Activated effector memory CD4-positive, alpha-beta T cell treated with Interleukin-2 at 50 U/mL for 16 hours (primary cell): ENCODE measurements around the gene SCART1.
"Not testable (repeated sequence)": the region's sequence is repeated elsewhere in the genome, so short reads cannot be mapped to it uniquely, and the experiment has no call there.

ENCODE experiments used
- DNase-seq: peaks from one replicate; pipeline ENCODE4 v3.0.0-alpha.2; 2020

Gene SCART1

DNA sequence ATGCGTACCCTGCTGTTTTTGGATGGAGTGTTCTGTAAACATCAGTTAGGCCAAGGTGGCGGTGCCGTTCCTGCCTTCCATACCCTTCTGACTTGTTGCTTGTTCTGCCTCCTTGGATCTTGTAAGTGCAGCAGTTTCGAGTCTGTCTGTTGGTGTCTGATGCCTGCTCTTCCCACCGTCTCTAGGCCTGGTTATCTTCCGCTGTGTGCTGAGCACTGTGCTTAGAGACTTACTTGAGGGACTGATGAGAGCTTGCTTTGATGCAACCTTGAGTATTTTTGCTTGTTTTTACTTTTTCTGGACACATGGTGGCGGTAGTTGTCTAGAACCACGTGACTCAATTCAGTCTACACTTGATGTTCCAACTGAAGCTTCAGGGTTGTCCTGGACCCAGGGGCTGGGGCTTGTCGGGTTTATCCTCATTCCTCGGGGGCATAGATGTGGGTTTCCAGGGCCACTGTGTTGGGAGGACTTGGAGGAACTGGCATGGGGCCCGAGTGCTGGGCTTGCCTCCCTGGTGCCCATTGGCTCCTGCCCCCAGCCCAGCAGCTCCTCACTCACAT, 15.0 kb upstream of the SCART1 start:
- no peak for DNase-seq

- DNase-seq = no peak
Observed at GRCh38 chr10:133439517-133440461, 14.0 kb upstream of the SCART1 start.

GRCh38 chr10:133440633-133441285, 13.0 kb upstream of the SCART1 start:
- no peak for DNase-seq

DNA sequence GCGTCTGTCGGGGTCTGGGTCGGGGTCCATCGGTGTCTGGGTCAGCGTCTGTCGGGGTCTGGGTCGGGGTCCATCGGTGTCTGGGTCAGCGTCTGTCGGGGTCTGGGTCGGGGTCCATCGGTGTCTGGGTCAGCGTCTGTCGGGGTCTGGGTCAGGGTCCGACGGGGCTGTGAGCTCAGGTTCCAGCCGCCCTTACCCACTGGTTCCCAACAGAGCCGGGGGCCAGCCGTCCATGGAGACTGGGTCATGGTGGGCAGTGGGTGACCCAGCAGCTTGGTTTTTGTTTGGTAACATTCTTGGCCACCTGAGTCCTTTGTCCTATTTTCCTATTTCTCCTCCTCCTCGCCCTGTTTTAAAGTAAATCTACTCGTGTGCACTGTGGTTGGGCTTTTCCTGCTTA, 12.4 kb upstream of the SCART1 start:
- DNase-seq = not testable (repeated sequence)

GRCh38 chr10:133441780-133442179, 12.0 kb upstream of the SCART1 start:
- no peak for DNase-seq

DNA sequence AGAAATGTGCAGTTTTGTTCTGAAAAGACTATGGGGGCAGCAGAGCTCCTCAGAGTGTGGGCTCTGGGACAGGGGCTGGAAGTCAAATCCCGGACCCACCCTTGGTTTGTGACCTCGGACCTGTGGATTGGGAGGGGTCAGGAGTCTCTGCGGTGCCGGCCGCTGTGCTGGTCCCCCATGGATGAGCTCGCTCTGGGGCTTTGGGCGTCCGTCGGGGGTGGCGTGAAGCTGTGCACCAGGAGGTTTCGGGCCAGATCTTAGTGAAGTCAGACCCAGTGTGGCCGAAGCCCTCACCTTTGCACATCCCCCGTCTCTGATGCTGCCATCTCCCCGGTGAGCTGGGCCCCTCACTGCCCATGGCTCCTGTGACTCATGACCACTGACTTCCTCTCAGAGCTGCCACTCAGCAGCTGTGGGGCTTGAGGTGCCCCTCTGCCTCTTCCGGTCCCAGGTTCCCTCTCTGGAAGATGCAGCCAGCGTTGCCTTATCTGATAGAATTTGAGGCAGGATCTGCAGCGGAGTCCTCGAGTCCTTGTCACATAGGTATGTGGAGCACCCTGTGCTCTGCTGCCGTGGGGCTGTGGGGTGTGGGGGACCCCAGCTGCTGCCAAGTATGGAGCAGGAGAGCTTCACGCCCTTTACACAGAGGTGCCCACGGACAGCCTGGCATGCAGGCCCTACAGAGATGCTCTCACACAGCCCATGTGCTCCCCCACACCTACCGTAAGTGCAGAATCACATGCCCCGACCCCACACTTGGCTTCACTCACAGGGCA, 11.4 kb upstream of the SCART1 start:
- DNase-seq = peak; percentile 30

DNA sequence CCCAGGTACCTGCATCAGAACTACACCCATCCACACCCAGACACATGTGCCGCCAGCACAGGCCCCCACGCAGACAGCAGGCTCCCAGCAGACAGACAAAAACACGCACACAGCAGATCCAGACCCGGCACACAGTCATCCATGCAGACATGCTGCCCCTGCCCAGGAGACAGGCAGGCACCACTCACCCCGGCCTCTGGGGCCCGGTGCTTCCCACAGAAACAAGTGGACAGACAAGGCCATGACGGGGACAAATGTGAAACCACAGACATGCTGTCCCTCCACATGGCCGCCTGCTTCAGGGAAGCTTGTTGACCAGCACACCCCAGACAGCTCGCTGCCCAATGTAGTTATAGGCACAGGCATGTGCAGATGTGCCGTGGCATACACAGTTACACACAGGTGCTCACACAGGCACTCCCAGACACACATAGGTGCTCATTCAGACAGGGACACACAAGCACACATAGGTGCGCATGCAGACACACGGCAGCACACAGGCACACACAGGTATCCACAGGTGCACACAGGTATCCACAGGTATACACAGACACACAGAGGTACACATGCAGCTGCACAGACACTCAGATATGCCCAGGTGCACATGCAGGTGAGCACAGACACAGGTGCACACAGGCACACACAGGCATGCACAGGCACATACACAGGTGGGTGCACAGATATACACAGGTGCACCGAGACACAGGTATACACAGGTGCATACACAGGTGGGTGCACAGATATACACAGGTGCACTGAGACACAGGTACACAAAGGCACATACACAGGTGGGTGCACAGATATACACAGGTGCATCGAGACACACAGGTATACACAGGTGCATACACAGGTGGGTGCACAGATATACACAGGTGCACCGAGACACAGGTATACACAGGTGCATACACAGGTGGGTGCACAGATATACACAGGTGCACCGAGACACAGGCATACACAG, 10.5 kb upstream of the SCART1 start:
- DNase-seq = no peak

DNA sequence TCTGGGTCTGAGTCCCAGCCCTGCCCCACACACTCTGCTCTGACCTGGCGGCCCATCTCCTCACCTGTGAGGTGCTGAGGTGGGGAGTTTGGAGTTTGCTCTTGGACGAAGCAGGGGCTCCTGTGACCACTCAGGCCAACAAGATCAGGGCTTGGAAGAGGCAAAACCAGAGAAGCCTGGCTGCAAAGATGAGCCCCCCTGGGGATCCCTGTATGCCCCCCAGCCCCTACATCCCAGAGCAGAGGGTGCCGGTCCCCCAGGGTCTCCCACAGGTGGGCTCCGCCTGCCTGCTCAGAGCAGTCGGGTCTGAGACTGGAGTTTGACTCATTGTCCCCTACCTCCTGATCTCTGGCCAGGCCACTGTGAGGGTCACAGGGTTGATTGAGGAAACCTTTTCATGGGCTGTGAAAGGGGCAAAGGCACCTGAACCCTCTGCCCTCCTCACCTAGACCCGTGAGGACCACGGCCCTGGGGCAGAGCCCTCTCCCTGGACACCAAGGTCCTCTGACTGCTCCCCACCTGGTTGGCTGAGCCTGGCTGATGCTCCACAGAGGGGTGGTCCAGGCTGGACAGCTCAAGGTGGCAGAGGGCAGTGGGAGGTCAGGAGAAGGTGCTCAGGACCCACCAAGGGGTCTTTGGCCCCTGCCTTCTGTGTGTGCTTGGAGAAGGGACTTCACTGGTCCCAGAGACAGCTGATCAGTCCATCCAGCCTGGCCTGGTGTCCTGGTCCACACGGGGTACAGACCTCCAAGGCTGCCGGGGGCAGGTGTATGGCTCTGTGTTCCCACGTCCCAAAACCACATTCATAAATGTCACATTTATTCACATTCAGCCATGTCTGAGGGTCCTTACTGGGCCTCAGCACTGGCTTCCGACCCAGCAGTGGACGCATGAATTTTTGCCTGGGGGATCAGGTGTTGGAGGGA, 9.1 kb upstream of the SCART1 start:
- no peak for DNase-seq

DNA sequence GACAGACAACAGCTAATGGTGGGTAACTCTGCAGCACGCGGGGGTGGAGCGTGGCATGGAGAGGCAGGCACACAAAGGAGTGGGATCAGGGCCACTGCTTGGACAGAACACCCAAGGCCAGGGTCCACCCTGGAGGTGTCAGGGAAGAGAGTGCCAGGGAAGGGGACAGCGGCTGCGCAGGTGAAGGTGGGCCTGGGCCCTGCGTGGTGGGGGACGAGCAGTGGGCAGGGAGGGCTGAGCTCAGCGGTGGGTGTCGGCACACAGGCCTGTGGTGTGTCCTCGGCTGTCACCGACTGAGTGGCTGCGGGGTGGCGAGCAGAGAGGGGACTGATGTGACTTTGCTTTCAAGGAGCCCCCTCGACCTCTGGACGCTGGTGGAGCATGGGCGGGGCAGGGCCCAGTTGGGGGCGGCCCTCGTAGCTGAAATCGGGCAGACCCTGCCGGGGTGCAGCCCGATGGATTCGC, 8.4 kb upstream of the SCART1 start:
- DNase-seq = no peak

DNA sequence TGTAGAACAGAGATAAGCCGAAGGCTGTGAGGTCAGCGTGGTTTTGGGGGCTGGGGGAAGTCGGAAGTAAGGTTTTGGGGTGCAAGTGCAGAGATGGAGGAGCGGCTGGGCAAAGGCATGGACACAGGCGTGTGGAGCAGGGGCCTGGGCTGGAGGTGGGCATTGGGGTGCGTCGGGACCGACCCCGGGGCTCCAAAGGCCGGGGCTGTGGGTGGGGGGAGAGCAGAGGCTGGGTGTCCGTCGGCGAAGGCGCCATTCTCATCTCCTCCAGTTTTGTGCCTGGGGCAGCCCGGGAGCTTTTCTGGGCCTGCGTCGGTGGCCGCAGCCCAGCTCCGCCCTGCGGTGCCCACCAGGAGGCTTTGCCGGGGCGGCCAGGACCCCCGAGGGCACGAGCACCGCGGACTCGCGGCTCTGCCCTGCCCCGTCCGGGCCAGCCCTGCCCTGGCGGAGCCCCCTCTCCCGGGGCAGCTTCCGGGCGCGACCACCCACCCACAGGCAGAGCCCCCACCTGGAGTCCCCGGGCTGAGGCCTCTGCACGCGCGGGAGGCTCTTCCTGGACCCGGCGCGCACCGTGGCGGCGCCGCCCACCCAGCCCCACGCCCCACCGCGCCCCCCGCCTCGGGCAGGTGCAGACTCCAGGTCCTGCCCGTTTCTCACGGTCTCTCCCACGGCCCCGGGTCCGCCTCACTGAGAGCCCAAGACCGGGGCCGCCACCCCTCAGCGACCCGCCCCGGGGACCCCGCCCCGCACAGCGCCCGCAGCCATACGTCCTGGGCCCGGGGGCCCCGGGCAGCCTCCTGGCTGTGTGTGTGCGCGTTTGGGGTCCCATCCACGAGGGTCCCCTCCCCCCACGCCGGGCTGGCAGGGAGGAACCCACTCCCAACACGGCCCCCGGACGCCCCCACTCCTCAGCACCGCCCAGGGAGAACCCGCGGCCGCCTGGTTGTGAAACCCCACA, 7.7 kb upstream of the SCART1 start:
- DNase-seq = no peak

DNA sequence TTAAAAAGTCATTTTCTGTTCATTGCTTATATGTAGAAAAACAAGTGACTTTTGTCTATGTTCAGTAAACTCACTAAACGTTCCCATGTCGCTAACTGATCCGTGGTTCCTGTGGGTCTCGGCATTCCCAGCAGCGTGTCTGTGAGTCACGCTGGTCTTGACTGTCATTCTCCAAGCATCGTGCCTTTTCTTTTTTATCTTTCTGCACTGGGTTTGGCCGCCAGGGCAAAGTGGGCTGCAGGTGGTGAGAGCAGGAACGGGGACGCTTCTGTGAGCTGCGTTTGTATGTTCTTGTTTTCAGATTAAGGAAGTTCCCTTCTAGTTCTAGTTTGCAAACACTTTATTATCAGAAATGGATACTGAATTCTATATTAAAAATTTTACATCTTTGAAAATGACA, 6.8 kb upstream of the SCART1 start:
- no peak for DNase-seq

- no peak for DNase-seq
Observed at GRCh38 chr10:133448120-133448519, 5.6 kb upstream of the SCART1 start.

DNA sequence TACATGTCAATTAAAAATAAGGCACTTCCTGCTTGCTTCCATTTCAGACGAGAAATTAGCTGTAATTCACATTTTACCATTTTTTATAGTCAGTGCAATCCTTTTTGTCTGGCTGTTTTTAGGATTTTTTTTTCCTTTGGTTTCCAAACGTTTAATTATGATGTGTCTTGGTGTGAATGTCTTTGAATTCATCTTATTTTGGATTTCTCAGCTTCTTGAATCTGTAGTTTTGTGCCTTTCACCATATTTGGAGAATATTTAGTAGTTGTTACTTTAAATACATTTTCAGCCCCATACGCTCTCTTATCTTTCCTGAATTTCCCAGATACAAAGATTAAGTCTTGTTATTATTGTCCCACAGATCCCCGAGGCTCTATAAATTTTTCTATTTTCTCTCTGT, 2.4 kb upstream of the SCART1 start:
- DNase-seq = no peak

GRCh38 chr10:133452453-133452852, 1.3 kb upstream of the SCART1 start:
- no peak for DNase-seq

GRCh38 chr10:133454204-133454893, 604 bp downstream of the SCART1 start:
- DNase-seq = no peak

DNA sequence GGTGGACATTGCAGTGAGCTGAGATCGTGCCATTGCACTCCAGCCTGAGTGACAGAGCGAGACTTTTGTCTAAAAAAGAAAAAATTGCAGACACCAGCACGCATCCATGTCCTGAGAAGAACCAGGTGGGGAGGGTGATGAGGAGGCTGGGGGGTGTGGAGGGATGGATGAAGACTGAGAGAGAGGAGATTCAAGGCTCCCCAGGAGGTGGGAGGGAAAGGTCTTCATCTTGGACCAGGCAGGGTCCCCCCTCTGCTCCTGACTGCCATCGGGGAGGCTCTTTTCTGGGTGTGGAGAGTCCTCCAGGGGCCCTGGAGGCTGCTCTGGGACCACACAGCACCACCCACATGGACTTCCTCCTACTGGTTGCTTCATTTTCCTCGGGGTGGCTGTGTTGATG, 1.5 kb downstream of the SCART1 start:
- no peak for DNase-seq

DNA sequence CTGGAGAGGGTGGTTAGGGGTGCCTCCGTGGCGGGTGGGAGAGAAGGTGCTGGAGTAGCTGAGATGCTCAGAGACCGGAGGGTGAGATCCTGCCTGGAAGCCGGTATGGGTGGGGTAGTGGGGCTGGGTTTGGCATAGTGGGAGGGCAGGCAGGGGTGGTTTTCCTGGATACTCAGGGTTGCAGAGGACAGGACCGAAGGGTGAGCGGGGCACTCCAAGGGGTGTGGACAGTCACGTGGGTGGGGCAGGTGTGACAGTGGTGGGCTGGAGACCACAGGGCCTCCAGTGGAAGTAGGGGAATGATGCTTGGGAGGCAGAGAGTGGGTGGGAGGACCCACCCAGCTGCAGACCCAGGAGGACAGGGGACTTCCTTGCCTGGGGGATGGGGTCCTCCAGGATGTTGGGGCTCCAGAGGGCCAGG, 1.9 kb downstream of the SCART1 start:
- no peak for DNase-seq

DNA sequence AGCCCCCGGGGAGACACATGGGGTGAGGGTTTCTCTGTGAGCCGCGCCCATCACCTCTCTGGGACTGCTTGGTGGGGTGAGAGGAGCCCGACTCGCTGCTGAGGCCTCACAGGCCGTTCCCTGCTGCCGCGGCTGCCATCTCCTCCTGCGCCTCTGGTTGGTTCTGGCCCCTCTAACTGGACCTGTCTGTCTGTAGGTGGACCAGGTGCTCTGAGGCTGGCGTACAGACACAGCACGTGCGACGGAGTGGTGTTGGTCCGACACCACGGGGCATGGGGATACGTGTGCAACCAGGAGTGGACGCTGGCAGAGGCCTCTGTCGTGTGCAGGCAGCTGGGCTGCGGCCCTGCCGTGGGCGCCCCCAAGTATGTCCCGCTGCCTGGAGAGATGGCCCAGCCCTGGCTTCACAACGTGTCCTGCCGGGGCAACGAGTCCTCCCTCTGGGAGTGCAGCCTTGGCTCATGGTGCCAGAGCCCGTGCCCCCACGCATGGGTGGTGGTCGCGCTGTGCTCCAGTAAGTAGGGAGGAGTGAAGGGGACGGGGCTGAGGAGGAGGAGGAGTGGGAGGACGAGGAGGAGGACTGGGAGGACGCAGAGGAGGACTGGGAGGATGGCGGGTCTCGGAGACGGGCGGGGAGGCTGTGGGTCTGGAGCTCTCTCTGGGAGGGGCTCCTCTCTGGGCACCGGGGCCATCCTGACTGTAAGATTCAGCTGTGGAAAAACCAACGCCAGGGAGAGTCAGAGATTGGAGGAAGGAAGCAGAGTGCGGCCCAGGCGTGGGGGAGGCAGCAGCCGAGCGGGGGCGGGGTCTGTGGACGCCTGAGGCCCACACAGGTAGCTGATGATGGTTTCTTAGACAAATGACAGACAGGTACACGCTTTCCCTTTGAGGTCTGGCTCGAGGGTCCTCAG, 2.6 kb downstream of the SCART1 start:
- no peak for DNase-seq
